ENCODE data around the gene TENT4B.

- TF ChIP-seq EP300 (IDR thresholded peaks at IDR 0.05) (no peak), CTCF (IDR thresholded peaks at IDR 0.05) (no peak)
Observed at GRCh38 chr16:50169555-50170096, 16.5 kb downstream of the TENT4B start.

Data from upper lobe of left lung (tissue), 4 donors.